H9 (cell line): ENCODE measurements around the gene CDH23. TPM values are rescaled to one million over a fixed set of nuclear protein-coding genes. Genes with fewer than 3 reads are reported as not detected.

ENCODE experiments used
- DNase-seq: peaks from one replicate; pipeline ENCODE4 v3.0.0-alpha.2; 2017
- H2AFZ ChIP-seq: one replicate; pipeline ENCODE4 v1.6.1; 2013; ENCODE audit warnings: mild to moderate bottlenecking, low read length, control low read depth, moderate library complexity
- H2AK5ac ChIP-seq: 2 replicates; pipeline ENCODE4 v1.6.1; 2013; ENCODE audit warnings: low read length, control low read depth, mixed read lengths; ENCODE audit not compliant: insufficient read length
- H2BK120ac ChIP-seq: one replicate; pipeline ENCODE4 v1.6.1; 2013; ENCODE audit warnings: low read depth, mild to moderate bottlenecking, low read length, control low read depth, inconsistent platforms; ENCODE audit not compliant: poor library complexity, severe bottlenecking
- H2BK12ac ChIP-seq: 2 replicates; pipeline ENCODE4 v1.6.1; 2013; ENCODE audit warnings: low read length, control low read depth, mixed read lengths, low read depth; ENCODE audit not compliant: insufficient read length
- H2BK15ac ChIP-seq: 2 replicates; pipeline ENCODE4 v1.6.1; 2013; ENCODE audit warnings: low read depth, low read length, control low read depth
- H2BK20ac ChIP-seq: one replicate; pipeline ENCODE4 v1.6.1; 2013; ENCODE audit warnings: low read depth, mild to moderate bottlenecking, low read length, control low read depth, inconsistent platforms; ENCODE audit not compliant: poor library complexity, severe bottlenecking
- H2BK5ac ChIP-seq: 2 replicates; pipeline ENCODE4 v1.6.1; 2013; ENCODE audit warnings: low read length, control low read depth, mixed read lengths; ENCODE audit not compliant: insufficient read length
- H3K14ac ChIP-seq: 2 replicates; pipeline ENCODE4 v1.6.1; 2013; ENCODE audit warnings: low read length, control low read depth; ENCODE audit not compliant: insufficient read depth
- H3K18ac ChIP-seq: 2 replicates; pipeline ENCODE4 v1.6.1; 2013; ENCODE audit warnings: low read depth, mild to moderate bottlenecking, mixed read lengths, low read length, control low read depth; ENCODE audit not compliant: insufficient read length
- H3K23ac ChIP-seq: 2 replicates; pipeline ENCODE4 v1.6.1; 2013; ENCODE audit warnings: low read length, control low read depth, mixed read lengths, low read depth; ENCODE audit not compliant: insufficient read length
- H3K23me2 ChIP-seq: 2 replicates; pipeline ENCODE4 v1.6.1; 2013; ENCODE audit warnings: low read depth, mild to moderate bottlenecking, mixed read lengths, low read length, control low read depth; ENCODE audit not compliant: insufficient read length, poor library complexity, severe bottlenecking
- H3K27ac ChIP-seq: 2 replicates; pipeline ENCODE4 v1.5.1; 2013; ENCODE audit warnings: low read length, control low read depth, mixed read lengths, low read depth; ENCODE audit not compliant: insufficient read length
- H3K27me3 ChIP-seq: 2 replicates; pipeline ENCODE4 v1.6.1; 2013; ENCODE audit warnings: low read length, control low read depth, inconsistent platforms; ENCODE audit not compliant: insufficient read depth
- H3K4ac ChIP-seq: 2 replicates; pipeline ENCODE4 v1.6.1; 2013; ENCODE audit warnings: low read depth, mild to moderate bottlenecking, control low read depth, inconsistent platforms, low read length, moderate library complexity
- H3K4me1 ChIP-seq: 2 replicates; pipeline ENCODE4 v1.6.1; 2013; ENCODE audit warnings: low read length, control low read depth, inconsistent platforms; ENCODE audit not compliant: insufficient read depth
- H3K4me2 ChIP-seq: 2 replicates; pipeline ENCODE4 v1.6.1; 2013; ENCODE audit warnings: low read length, control low read depth, mixed read lengths; ENCODE audit not compliant: insufficient read length, insufficient read depth
- H3K56ac ChIP-seq: 2 replicates; pipeline ENCODE4 v1.6.1; 2013; ENCODE audit warnings: low read depth, mild to moderate bottlenecking, mixed read lengths, low read length, control low read depth; ENCODE audit not compliant: insufficient read length
- H3K79me1 ChIP-seq: 2 replicates; pipeline ENCODE4 v1.6.1; 2013; ENCODE audit warnings: low read depth, mild to moderate bottlenecking, moderate library complexity, low read length, control low read depth, inconsistent platforms; ENCODE audit not compliant: insufficient read depth, poor library complexity, severe bottlenecking
- H3K79me2 ChIP-seq: 2 replicates; pipeline ENCODE4 v1.6.1; 2013; ENCODE audit warnings: low read length, control low read depth, inconsistent platforms; ENCODE audit not compliant: insufficient read depth
- H3K9ac ChIP-seq: 2 replicates; pipeline ENCODE4 v1.6.1; 2013; ENCODE audit warnings: low read length, control low read depth, mixed read lengths; ENCODE audit not compliant: insufficient read length; ENCODE audit errors: extremely low read depth
- H3K9me3 ChIP-seq: one replicate; pipeline ENCODE4 v1.6.1; 2013; ENCODE audit warnings: low read depth, low read length, inconsistent platforms; ENCODE audit not compliant: control insufficient read depth
- H3T11ph ChIP-seq: one replicate; pipeline ENCODE4 v1.6.1; 2013; ENCODE audit warnings: mild to moderate bottlenecking, low read length, control low read depth, inconsistent platforms
- H4K20me1 ChIP-seq: one replicate; pipeline ENCODE4 v1.6.1; 2013; ENCODE audit not compliant: control insufficient read depth, insufficient read length, insufficient read depth
- H4K5ac ChIP-seq: 2 replicates; pipeline ENCODE4 v1.6.1; 2013; ENCODE audit warnings: low read depth, mild to moderate bottlenecking, mixed read lengths, low read length, control low read depth; ENCODE audit not compliant: insufficient read length
- H4K8ac ChIP-seq: replicated peaks from 2 replicates; pipeline ENCODE4 v1.6.1; 2013; ENCODE audit warnings: low read length, control low read depth, mixed read lengths, low read depth; ENCODE audit not compliant: insufficient read length
- H4K91ac ChIP-seq: 2 replicates; pipeline ENCODE4 v1.6.1; 2013; ENCODE audit warnings: low read depth, mild to moderate bottlenecking, moderate library complexity, mixed read lengths, low read length, control low read depth; ENCODE audit not compliant: insufficient read length
- H3K27ac Mint-ChIP-seq, 3 experiments: 2 replicates in 2 of 3; 3 replicates in 1 of 3; pipeline ENCODE4 v1.8.0; 2020 to 2021; ENCODE audit warnings: mixed read lengths in 3 of 3, mild to moderate bottlenecking in 1 of 3, moderate library complexity in 1 of 3
- H3K27me3 Mint-ChIP-seq: 2 replicates; pipeline ENCODE4 v1.8.0; 2021; ENCODE audit warnings: low read depth, mild to moderate bottlenecking, moderate library complexity, mixed read lengths
- H3K36me3 Mint-ChIP-seq, 3 experiments: 2 replicates in 2 of 3; 3 replicates in 1 of 3; pipeline ENCODE4 v1.8.0; 2020 to 2021; ENCODE audit warnings: low read depth in 3 of 3, mixed read lengths in 3 of 3; ENCODE audit not compliant: insufficient read depth in 1 of 3
- H3K4me1 Mint-ChIP-seq, 2 experiments: 2 replicates each; pipeline ENCODE4 v1.8.0; 2020; ENCODE audit warnings: mixed read lengths in 2 of 2
- H3K4me3 Mint-ChIP-seq, 2 experiments: 2 replicates in 1 of 2; 3 replicates in 1 of 2; pipeline ENCODE4 v1.8.0; 2020 to 2021; ENCODE audit warnings: mild to moderate bottlenecking in 2 of 2, mixed read lengths in 2 of 2, moderate library complexity in 1 of 2
- H3K9me3 Mint-ChIP-seq, 2 experiments: 2 replicates in 1 of 2; 3 replicates in 1 of 2; pipeline ENCODE4 v1.8.0; 2020; ENCODE audit warnings: mild to moderate bottlenecking in 2 of 2, mixed read lengths in 2 of 2, moderate library complexity in 1 of 2
- WGBS: extraction: QIAGEN DNeasy Blood & Tissue Kit; methylation state at CpG from one replicate; pipeline ENCODE4 v1.1.7; 2013; ENCODE audit warnings: missing lambda C conversion rate, low lambda C conversion rate, mixed read lengths; ENCODE audit not compliant: insufficient read length; ENCODE audit errors: extremely low coverage; 5-methylcytosine and 5-hydroxymethylcytosine counted together
- total RNA-seq: library from RNA; stranded (reverse); gene quantifications from 2 replicates; pipeline ENCODE4 v1.2.1, GENCODE V29; 2021
- TF ChIP-seq, protein P1 (sequence below): fragments of 200-600 bp; sonication (generic); conservative IDR thresholded peaks from 3 replicates; pipeline ENCODE4 v1.8.0; 2021; ENCODE audit warnings: antibody characterized with exemption, mild to moderate bottlenecking

CDH23 gene
- total RNA-seq, 1 experiment from 2014 or later = 2.1 TPM

DNA sequence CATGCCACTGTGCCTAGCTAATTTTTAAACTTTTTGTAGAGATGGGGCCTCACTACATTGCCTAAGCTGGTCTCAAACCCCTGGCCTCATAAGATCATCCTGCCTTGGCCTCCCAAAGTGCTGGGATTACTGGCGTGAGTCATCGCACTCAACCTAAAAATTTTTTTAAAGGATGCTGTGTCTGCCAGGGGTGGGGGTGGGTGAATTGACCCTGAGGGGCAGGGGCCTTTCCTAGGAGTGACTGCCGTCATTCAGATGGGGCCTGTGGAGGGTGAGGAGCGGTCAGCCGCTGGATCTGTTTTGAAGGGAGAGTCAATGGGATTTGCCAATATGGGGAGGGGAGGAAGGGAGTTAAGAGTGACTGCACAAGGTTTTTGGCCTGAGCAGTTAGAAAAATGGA, 233.4 kb downstream of the CDH23 start:
- H3K18ac ChIP-seq = no peak overlapping the region
- peaks cover 89% of the 10 kb centered on the region for H3K27me3 Mint-ChIP-seq
- H3K27ac ChIP-seq = no peak overlapping the region
- no peak overlapping the region for H3K4ac ChIP-seq
- no peak overlapping the region for H2BK15ac ChIP-seq
- DNase-seq = no peak
- no peak overlapping the region for H3K4me3 Mint-ChIP-seq
- H3K56ac ChIP-seq = no peak overlapping the region
- no peak overlapping the region for H2AFZ ChIP-seq
- WGBS = no CpG with 5 or more reads among the region's 5 CpGs
- H3K27ac Mint-ChIP-seq = no peak overlapping the region
- H3K36me3 Mint-ChIP-seq = no peaks in the 10 kb centered on the region
- no peak overlapping the region for H2BK20ac ChIP-seq
- no peaks in the 10 kb centered on the region for H3K9me3 ChIP-seq
- H3K79me1 ChIP-seq = no peaks in the 10 kb centered on the region
- no peak overlapping the region for H3T11ph ChIP-seq
- no peak overlapping the region for H2BK120ac ChIP-seq
- peaks cover 76 to 89% of the 10 kb centered on the region in 2 experiments for H3K4me1 Mint-ChIP-seq
- TF ChIP-seq, protein P1, sequence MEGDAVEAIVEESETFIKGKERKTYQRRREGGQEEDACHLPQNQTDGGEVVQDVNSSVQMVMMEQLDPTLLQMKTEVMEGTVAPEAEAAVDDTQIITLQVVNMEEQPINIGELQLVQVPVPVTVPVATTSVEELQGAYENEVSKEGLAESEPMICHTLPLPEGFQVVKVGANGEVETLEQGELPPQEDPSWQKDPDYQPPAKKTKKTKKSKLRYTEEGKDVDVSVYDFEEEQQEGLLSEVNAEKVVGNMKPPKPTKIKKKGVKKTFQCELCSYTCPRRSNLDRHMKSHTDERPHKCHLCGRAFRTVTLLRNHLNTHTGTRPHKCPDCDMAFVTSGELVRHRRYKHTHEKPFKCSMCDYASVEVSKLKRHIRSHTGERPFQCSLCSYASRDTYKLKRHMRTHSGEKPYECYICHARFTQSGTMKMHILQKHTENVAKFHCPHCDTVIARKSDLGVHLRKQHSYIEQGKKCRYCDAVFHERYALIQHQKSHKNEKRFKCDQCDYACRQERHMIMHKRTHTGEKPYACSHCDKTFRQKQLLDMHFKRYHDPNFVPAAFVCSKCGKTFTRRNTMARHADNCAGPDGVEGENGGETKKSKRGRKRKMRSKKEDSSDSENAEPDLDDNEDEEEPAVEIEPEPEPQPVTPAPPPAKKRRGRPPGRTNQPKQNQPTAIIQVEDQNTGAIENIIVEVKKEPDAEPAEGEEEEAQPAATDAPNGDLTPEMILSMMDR = no peak
- no peaks in the 10 kb centered on the region for H4K20me1 ChIP-seq
- H3K9me3 Mint-ChIP-seq = no peaks in the 10 kb centered on the region; a peak in 2 of 5 replicates
- no peak overlapping the region for H3K4me2 ChIP-seq
- peaks cover 31% of the 10 kb centered on the region; the same call in 1 of the 2 replicates for H3K4me1 ChIP-seq
- no peaks in the 10 kb centered on the region for H3K79me2 ChIP-seq
- no peak overlapping the region for H2AK5ac ChIP-seq
- H4K8ac ChIP-seq = no peak overlapping the region
- no peak overlapping the region for H4K91ac ChIP-seq
- H3K9ac ChIP-seq = no peak overlapping the region
- no peaks in the 10 kb centered on the region for H3K23me2 ChIP-seq
- no peak overlapping the region for H2BK5ac ChIP-seq
- H3K27me3 ChIP-seq = peaks cover 2% of the 10 kb centered on the region; the same call in 1 of the 2 replicates
- no peak overlapping the region for H3K14ac ChIP-seq
- no peak overlapping the region for H2BK12ac ChIP-seq
- H3K23ac ChIP-seq = no peak overlapping the region
- no peak overlapping the region for H4K5ac ChIP-seq
